Aorta (tissue), 5 donors: ENCODE measurements around the gene ACTN1. TPM values are rescaled to one million over a fixed set of nuclear protein-coding genes. Genes with fewer than 3 reads are reported as not detected.

ENCODE experiments used
- ATAC-seq: fragments of 200-7000 bp; cut with Tn5 transposase; one replicate; pipeline ENCODE4 v1.9.1; 2022; ENCODE audit warnings: moderate library complexity; ENCODE audit not compliant: low FRiP score
- DNase-seq, 2 donors: peaks; one replicate each; pipeline ENCODE4 v3.0.0-alpha.2; 2020
- H3K27ac ChIP-seq, 2 donors: one replicate each; pipeline ENCODE4 v1.5.1; 2013; ENCODE audit warnings: low read length in 2 of 2, mild to moderate bottlenecking in 2 of 2, moderate library complexity in 2 of 2, control low read depth in 1 of 2, inconsistent platforms in 1 of 2, low read depth in 1 of 2
- H3K27me3 ChIP-seq, 2 donors: one replicate each; pipeline ENCODE4 v1.6.1; 2013; ENCODE audit warnings: control low read depth in 1 of 2, low read length in 1 of 2, mild to moderate bottlenecking in 1 of 2, moderate library complexity in 1 of 2; ENCODE audit not compliant: insufficient read depth in 2 of 2, control insufficient read depth in 1 of 2
- H3K36me3 ChIP-seq, 2 donors: one replicate each; pipeline ENCODE4 v1.6.1; 2013; ENCODE audit warnings: control low read depth in 1 of 2, low read length in 1 of 2, mild to moderate bottlenecking in 1 of 2; ENCODE audit not compliant: insufficient read depth in 2 of 2, control insufficient read depth in 1 of 2
- H3K4me1 ChIP-seq, 2 donors: one replicate each; pipeline ENCODE4 v1.6.1; 2013; ENCODE audit warnings: low read length in 2 of 2, control low read depth in 1 of 2, mild to moderate bottlenecking in 1 of 2, moderate library complexity in 1 of 2; ENCODE audit not compliant: insufficient read depth in 2 of 2, control insufficient read depth in 1 of 2
- H3K4me3 ChIP-seq, 2 donors: one replicate each; pipeline ENCODE4 v1.5.1; 2013; ENCODE audit warnings: low read length in 2 of 2, control low read depth in 1 of 2, mild to moderate bottlenecking in 1 of 2
- H3K9me3 ChIP-seq: one replicate; pipeline ENCODE4 v1.6.1; 2013; ENCODE audit warnings: mild to moderate bottlenecking, low read length; ENCODE audit not compliant: control insufficient read depth
- WGBS, 2 donors: extraction: QIAGEN DNeasy Blood & Tissue Kit; methylation state at CpG; one replicate each; pipeline ENCODE4 v1.1.7; 2013; 5-methylcytosine and 5-hydroxymethylcytosine counted together
- intact Hi-C, 2 donors: fragments of 100-400 bp; cut with DNase I; formaldehyde crosslinking; loops; one replicate each; pipeline versions ENCODE4 v1.14.2 to v1.15.0; 2022
- polyA plus RNA-seq, 2 donors: library from polyadenylated mRNA; stranded (reverse); fragments of 200-250 nt; gene quantifications; one replicate each; pipeline ENCODE4 v1.2.3, GENCODE V29; 2013
- total RNA-seq, 2 donors: library from RNA; stranded (reverse); fragmentation: NEBNext Ultra II Directional; extraction: Animal tissue kit (Norgen Biotek cat#: 25700); gene quantifications; one replicate each; pipeline ENCODE4 v1.2.1, GENCODE V29; 2021
- donor health status: healthy with polysubstance abuse.
- donor health status: Bipolar disorder and iron deficiency.
- donor health status: DM: no; HTN: no; CAD: no.
- donor health status: DM: no; HTN: no; CAD: no.
- donor health status: DM: yes; HTN: yes; CAD: no.

The ACTN1 gene
- total and polyA plus RNA-seq, 4 donors: 82.0 to 1,590 (median 631) TPM

DNA sequence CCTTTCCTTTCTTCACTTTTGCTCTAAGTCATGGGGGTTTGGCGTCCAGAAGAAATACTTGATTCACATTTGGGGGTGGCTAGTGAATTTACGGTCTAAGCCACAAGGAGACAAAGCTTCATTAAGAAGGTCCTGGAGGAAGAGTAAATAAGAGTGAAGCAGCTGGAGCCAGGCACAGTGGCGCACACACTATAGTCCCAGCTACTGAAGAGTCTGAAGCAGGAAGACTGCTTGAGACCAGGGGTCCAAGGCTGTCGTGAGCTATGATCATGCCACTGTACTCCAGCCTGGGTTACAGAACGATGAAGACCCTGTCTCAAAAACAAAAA, 23.3 kb downstream of the ACTN1 start:
- intact Hi-C loops: loop anchor here in 1 of 2 donors (2.0 to 5.0 kb wide), 2 partner anchors 15 to 34 kb away; no protein-coding TSS in a partner anchor
- ATAC-seq (no peak), DNase-seq (peak in 1 of 2 donors; percentile 17)
- H3K4me1 ChIP-seq: peaks cover 7% of the 10 kb centered on the region in 2 donors
- peak overlapping the region; percentile 37 to 53 for H3K27ac ChIP-seq
- no peaks in the 10 kb centered on the region for H3K27me3 ChIP-seq
- no peaks in the 10 kb centered on the region for H3K9me3 ChIP-seq
- no peak overlapping the region for H3K4me3 ChIP-seq
- WGBS, 2 donors: 3 to 8% methylated on average over 5 of the region's 5 CpGs
- peaks cover 0 to 3% of the 10 kb centered on the region in 2 donors for H3K36me3 ChIP-seq

DNA sequence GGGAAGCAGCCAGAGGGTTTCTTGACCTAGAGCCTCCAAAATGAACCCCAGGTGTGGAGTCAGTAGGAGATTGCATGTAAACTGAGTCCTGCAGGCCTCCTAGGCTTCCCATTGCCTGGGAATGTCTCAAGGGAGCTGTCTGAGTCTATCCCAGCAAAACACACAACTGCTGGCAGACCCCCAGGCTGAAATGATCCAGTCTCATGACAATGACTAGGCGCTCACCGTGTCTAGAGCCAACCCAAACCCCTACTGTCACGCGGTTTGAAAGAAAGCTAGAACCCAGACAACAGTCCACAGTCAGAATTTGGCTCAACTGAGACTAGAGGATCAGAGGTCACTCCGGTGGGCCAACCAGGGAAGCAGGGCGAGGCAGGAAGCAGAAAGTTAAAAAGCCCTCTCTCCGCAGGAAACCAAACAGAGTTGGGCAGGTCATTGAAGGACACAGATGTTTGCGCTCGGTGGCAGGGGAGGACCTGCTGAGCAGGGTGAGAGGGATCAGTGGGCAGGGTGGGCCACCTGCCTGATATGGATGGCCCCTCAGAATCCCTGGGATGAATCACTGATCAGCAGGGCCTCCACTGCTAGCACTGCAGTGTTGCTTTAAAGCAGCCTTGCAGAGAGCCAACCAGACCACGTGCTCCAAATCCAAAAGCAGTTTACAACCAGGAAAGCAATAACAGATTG, 23.8 kb downstream of the ACTN1 start:
- Histone ChIP-seq H3K27me3 (no peaks in the 10 kb centered on the region), H3K27ac (peak overlapping the region; percentile 37 to 53), H3K9me3 (no peaks in the 10 kb centered on the region), H3K36me3 (peaks cover 0 to 3% of the 10 kb centered on the region in 2 donors), H3K4me1 (peaks cover 6 to 7% of the 10 kb centered on the region in 2 donors), H3K4me3 (no peak overlapping the region)
- 9 to 12% methylated on average over 10 of the region's 10 CpGs for WGBS, 2 donors
- peak in 1 of 2 donors; percentile 63 for DNase-seq
- peak; percentile 49 for ATAC-seq
- intact Hi-C loops: loop anchor here in 1 of 2 donors (2.0 to 5.0 kb wide), 2 partner anchors 15 to 33 kb away; no protein-coding TSS in a partner anchor

DNA sequence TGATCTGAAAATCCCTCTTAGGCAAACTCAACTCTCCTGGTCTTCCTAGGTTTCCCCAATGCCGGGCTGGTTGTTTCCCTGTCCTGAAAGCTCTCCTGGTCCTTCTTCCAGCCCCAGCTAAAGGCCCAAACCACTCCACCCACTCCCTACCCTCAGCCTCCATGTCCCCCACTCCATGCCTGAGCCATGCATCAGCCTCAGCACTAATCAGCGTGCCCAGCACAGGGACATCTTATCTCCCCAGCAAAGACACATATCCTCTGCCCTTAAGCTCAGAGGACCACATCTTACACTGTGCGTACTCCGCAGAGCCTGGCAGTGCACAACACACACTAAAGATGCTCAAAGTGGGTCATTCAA, 25.9 kb downstream of the ACTN1 start:
- H3K9me3 ChIP-seq: no peaks in the 10 kb centered on the region
- H3K4me1 ChIP-seq: peaks cover 4 to 8% of the 10 kb centered on the region in 2 donors
- no peak for ATAC-seq
- 31 to 32% methylated on average over 4 of the region's 4 CpGs for WGBS, 2 donors
- intact Hi-C loops: no loop called here
- no peaks in the 10 kb centered on the region for H3K27me3 ChIP-seq
- H3K27ac ChIP-seq: peak overlapping the region; percentile 25 to 98
- H3K36me3 ChIP-seq: peaks cover 0 to 3% of the 10 kb centered on the region in 2 donors
- peak in 1 of 2 donors; percentile 41 for DNase-seq
- H3K4me3 ChIP-seq: no peak overlapping the region

DNA sequence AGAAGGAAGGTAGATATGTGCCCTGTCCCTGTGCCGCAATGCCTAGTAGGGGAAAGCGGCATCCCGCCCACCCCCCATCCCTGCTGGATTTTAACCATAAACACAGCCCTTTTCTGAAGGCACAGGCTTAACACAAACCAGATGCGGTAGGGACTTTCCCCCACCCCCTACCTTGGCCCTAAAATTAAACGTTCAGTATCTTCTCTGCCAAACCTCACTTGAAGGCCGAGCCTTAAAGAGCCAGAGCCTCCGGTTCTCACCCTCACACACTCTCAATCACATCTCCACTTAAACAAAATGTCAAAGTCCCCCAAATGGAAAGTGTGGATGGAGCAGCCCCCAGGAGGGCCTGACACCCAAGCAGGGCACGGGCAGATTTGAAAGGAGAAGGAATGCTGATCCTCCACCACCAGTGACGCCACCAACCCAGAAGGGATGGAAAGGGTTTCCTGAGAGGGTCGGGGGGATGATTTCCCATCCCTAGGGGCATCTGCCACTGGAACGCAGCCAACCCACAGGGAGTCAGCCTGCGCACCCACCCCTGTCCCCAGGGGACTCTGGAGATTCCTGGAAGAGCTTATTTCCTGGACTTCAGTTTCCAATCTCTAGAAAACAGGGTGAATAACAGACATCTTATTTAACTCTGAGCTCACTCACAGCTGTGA, 26.4 kb downstream of the ACTN1 start:
- DNase-seq: peak in 1 of 2 donors; percentile 62
- peaks cover 4 to 5% of the 10 kb centered on the region in 2 donors for H3K4me1 ChIP-seq
- WGBS, 2 donors: 2 to 4% methylated on average over 12 of the region's 12 CpGs

DNA sequence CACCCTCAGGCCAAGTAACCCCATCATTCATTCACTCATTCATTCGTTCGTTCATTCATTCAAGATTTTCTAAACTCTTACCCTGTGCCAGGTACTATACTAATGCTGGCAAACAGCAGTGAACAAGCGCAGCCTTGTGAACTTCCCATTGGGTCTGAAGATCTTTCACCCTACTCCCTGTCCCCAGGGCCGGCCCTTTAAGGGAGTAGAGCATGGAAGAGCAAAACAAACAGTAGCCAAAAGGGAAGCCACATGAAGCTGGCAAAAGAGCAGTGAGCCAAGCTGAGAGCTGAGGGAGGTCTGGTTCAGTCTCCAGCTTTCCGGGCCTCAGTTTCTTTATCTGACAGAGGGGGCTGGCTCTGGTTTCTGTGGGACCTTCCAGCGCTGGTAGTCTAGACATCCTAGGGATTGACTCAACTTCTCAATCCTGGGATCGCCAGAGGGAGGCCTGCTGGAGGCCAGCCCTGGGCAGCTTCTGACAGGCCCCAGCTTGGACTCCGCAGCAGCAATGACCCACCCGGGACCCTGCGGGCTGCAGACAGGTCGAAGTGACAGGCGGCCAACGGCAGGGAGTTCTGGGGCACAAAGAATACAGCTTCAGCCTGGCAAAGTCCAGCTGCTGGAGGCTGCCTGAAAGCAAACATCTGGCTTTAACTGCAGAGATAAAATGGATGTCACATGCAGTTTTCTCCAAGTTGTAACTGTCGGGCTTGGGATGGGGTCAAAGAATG, 27.1 kb downstream of the ACTN1 start:
- intact Hi-C loops: no loop called here
- ATAC-seq (peak; percentile 6), DNase-seq (peak in 1 of 2 donors; percentile 76)
- Histone ChIP-seq H3K4me3 (no peak overlapping the region), H3K27ac (peak overlapping the region; percentile 37 to 98), H3K36me3 (no peaks in the 10 kb centered on the region), H3K4me1 (peaks cover 4 to 8% of the 10 kb centered on the region in 2 donors), H3K27me3 (no peaks in the 10 kb centered on the region), H3K9me3 (no peaks in the 10 kb centered on the region)
- 13 to 16% methylated on average over 14 of the region's 14 CpGs for WGBS, 2 donors

More for the DNA sequence above, 26.4 kb downstream of the ACTN1 start:
- H3K4me3 ChIP-seq: peak overlapping the region in 1 of 2 donors; percentile 11
- peak; percentile 55 for ATAC-seq
- peaks cover 0 to 2% of the 10 kb centered on the region in 2 donors for H3K36me3 ChIP-seq
- intact Hi-C loops: no loop called here
- H3K27me3 ChIP-seq: no peaks in the 10 kb centered on the region
- peak overlapping the region; percentile 37 to 98 for H3K27ac ChIP-seq
- no peaks in the 10 kb centered on the region for H3K9me3 ChIP-seq

DNA sequence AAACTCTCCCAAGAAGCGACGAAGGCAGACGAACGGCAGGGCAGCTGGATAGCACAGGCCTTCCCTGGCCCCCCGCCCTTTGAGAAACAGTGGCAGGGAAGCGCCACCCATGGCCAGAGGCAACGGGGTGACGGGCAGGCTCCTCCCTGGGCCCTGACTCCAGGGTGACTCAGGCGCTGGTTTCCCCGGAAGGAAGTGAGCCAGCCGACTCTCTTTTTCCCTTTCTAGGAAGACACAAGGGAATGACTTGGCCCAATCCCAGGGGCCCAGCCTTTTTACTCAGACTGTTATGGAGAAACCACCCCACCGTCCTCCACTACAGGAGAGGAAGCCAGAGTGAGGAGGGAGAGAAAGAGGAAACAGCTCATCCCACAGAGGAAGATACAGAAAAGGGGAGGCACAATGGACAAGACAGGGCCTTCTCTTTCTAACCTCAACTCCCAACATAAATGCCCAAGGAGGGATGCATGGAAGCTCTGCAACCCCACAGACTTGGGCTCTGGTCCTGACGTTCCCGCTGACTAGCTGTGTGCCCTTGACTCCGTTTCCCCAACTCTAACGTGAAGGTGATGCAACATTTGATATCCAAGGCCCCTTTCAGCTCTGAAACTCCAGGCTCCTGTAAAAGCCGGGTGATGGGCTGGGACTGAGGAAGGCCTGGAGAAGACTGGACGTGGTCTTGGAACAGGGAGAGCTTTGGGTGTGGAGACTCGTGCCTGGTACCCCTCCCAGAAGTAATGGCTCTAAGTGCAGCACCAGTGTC, 27.9 kb downstream of the ACTN1 start:
- Histone ChIP-seq H3K4me1 (peaks cover 4 to 8% of the 10 kb centered on the region in 2 donors), H3K4me3 (no peak overlapping the region), H3K36me3 (no peaks in the 10 kb centered on the region), H3K9me3 (no peaks in the 10 kb centered on the region), H3K27me3 (no peaks in the 10 kb centered on the region), H3K27ac (peak overlapping the region; percentile 37 to 98)
- 13 to 14% methylated on average over 19 of the region's 19 CpGs for WGBS, 2 donors
- ATAC-seq: peak; percentile 54
- peak; percentile 95 for DNase-seq
- intact Hi-C loops: no loop called here

DNA sequence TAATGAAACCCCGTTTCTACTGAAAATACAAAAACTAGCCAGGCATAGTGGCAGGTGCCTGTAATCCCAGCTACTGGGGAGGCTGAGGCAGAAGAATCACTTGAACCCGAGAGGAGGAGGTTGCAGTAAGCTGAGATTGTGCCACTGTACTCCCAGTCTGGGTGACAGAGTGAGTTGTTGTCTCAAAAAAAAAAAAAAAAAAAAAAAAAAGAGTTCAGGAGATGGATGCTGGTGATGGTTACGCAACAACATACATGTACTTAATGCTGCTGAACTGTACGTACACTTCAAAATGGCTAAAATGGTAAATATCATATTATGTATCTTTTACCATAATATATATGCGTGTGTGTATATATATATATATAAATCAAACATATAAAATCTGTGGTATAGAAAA, 29.0 kb downstream of the ACTN1 start:
- intact Hi-C loops: no loop called here
- peaks cover 4 to 11% of the 10 kb centered on the region in 2 donors for H3K4me1 ChIP-seq
- no peak overlapping the region for H3K4me3 ChIP-seq
- no peaks in the 10 kb centered on the region for H3K27me3 ChIP-seq
- WGBS, 2 donors: 61 to 66% methylated on average over 5 of the region's 5 CpGs
- no peaks in the 10 kb centered on the region for H3K36me3 ChIP-seq
- DNase-seq: peak in 1 of 2 donors; percentile 52
- no peaks in the 10 kb centered on the region for H3K9me3 ChIP-seq
- no peak for ATAC-seq
- peak overlapping the region in 1 of 2 donors; percentile 74 for H3K27ac ChIP-seq

DNA sequence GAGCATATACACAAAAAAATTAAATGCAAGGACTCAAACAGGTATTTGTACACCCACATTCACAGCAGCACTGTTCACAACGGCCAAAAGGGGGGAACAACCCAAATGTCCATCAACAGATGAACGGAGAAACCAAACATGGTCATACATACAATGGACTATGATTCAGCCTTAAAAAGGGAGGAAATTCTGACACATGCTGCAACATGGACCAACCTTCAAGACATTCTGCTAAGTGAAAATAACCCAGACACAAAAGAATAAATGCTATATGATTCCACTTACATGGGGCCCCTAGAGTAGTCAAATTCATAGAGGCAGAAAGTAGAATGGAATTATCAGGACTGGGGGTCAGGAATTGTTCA, 29.5 kb downstream of the ACTN1 start:
- no peaks in the 10 kb centered on the region for H3K36me3 ChIP-seq
- H3K4me3 ChIP-seq: no peak overlapping the region
- 2 to 6% methylated on average over 2 of the region's 2 CpGs for whole genome bisulfite sequencing, 2 donors
- H3K9me3 ChIP-seq: no peaks in the 10 kb centered on the region
- H3K27me3 ChIP-seq: no peaks in the 10 kb centered on the region
- intact Hi-C loops: no loop called here
- DNase-seq (no peak), ATAC-seq (no peak)
- peaks cover 4 to 12% of the 10 kb centered on the region in 2 donors for H3K4me1 ChIP-seq
- H3K27ac ChIP-seq: peak overlapping the region; percentile 23 to 82
